Stimulated activated CD8-positive, alpha-beta memory T cell treated with anti-CD3 and anti-CD28 coated beads, Interleukin-15, amount 100 ng/mL, for 48 hours (primary cell): ENCODE data around the gene ALLC.
"Not testable (repeated sequence)": the region's sequence is repeated elsewhere in the genome, so short reads cannot be mapped to it uniquely, and the experiment has no call there.

ENCODE experiments used
- DNase-seq, 2 donors: peaks; one replicate each; pipeline ENCODE4 v3.0.0-alpha.2; 2020; ENCODE audit warnings: low read depth in 2 of 2

ALLC gene

GRCh38 chr2:3657881-3658280 lies at the start of gene ALLC:
ALLC (plus strand) TSS chr2:3658200; CDS start chr2:3671158, 12,958 bp downstream.
- no peak for DNase-seq

- DNase-seq, result no peak
Measured at GRCh38 chr2:3608373-3609278, 49.4 kb upstream of the ALLC start.

- DNase-seq, result not testable (repeated sequence)
Measured at GRCh38 chr2:3609279-3609673, 48.7 kb upstream of the ALLC start.

- DNase-seq, result no peak
Measured at GRCh38 chr2:3610415-3610814, 47.6 kb upstream of the ALLC start.

- DNase-seq, result no peak
Measured at GRCh38 chr2:3610881-3611505, 47.0 kb upstream of the ALLC start.

GRCh38 chr2:3611589-3611988 lies 46.4 kb upstream of the ALLC start:
- no peak for DNase-seq

- no peak for DNase-seq
Measured at GRCh38 chr2:3612639-3613523, 45.1 kb upstream of the ALLC start.

GRCh38 chr2:3613524-3613905 lies 44.5 kb upstream of the ALLC start:
- no peak for DNase-seq

- DNase-seq, result not testable (repeated sequence)
Measured at GRCh38 chr2:3614743-3615142, 43.3 kb upstream of the ALLC start.

GRCh38 chr2:3615541-3616200 lies 42.3 kb upstream of the ALLC start:
- DNase-seq, result not testable (repeated sequence)

- not testable (repeated sequence) for DNase-seq
Measured at GRCh38 chr2:3616435-3617197, 41.4 kb upstream of the ALLC start.

GRCh38 chr2:3617198-3617890 lies 40.7 kb upstream of the ALLC start:
- DNase-seq, result no peak

GRCh38 chr2:3618367-3618766 lies 39.6 kb upstream of the ALLC start:
- no peak for DNase-seq

GRCh38 chr2:3619033-3619432 lies 39.0 kb upstream of the ALLC start:
- no peak for DNase-seq

- DNase-seq, result not testable (repeated sequence)
Measured at GRCh38 chr2:3619661-3620060, 38.3 kb upstream of the ALLC start.

- no peak for DNase-seq
Measured at GRCh38 chr2:3620834-3621233, 37.2 kb upstream of the ALLC start.

- no peak for DNase-seq
Measured at GRCh38 chr2:3622967-3623366, 35.0 kb upstream of the ALLC start.

- DNase-seq, result no peak
Measured at GRCh38 chr2:3624059-3624794, 33.8 kb upstream of the ALLC start.

GRCh38 chr2:3625186-3625585 lies 32.8 kb upstream of the ALLC start:
- DNase-seq, result no peak
